MG63 (cell line): ENCODE results near the gene VWC2. TPM values are rescaled to one million over a fixed set of nuclear protein-coding genes. Genes with fewer than 3 reads are reported as not detected.

Source experiments
- DNase-seq: peaks from one replicate; pipeline ENCODE4 v3.0.0-alpha.2; 2020
- H3K27me3 ChIP-seq: fragments of 250-450 bp; sonication (Bioruptor Pico); 2 replicates; pipeline ENCODE4 v1.5.1; 2020; ENCODE audit warnings: mild to moderate bottlenecking, moderate library complexity
- H3K36me3 ChIP-seq: fragments of 250-450 bp; sonication (Bioruptor Pico); 2 replicates; pipeline ENCODE4 v1.5.1; 2020; ENCODE audit warnings: mild to moderate bottlenecking, moderate library complexity
- H3K4me3 ChIP-seq: fragments of 250-450 bp; sonication (Bioruptor Pico); 2 replicates; pipeline ENCODE4 v1.5.1; 2020; ENCODE audit warnings: mild to moderate bottlenecking, moderate library complexity
- H3K9me3 ChIP-seq: fragments of 250-450 bp; sonication (Bioruptor Pico); 2 replicates; pipeline ENCODE4 v1.5.1; 2020; ENCODE audit warnings: mild to moderate bottlenecking, moderate library complexity
- total RNA-seq: library from RNA; depleted of rRNA; stranded (reverse); fragments of >200 nt; shearing (Covaris generic); gene quantifications from 2 replicates; pipeline ENCODE4 v1.2.3, GENCODE V29; 2014; ENCODE audit warnings: low replicate concordance

VWC2 gene
- total RNA-seq, 1 experiment from 2014 or later = not detected

DNA sequence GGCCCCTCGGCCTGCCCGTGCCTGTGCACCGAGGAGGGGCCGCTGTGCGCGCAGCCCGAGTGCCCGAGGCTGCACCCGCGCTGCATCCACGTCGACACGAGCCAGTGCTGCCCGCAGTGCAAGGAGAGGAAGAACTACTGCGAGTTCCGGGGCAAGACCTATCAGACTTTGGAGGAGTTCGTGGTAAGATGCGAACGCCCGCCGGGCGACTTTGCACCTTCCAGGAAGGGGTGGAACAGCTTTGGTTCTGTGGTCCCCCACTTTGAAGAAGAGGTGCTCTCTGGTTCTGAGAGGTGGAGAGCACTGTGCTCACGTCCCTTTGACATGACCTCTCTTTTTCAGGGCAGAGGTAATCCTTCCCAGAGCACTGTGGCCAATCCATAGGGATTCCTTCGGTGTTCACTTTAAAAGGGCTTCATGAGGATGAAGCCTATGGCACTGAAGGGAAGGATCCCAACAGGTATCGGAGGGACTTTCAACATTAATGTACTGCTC, 2.6 kb downstream of the VWC2 start:
- H3K9me3 ChIP-seq = no peaks in the 10 kb centered on the region
- peaks cover 34% of the 10 kb centered on the region for H3K27me3 ChIP-seq
- no peaks in the 10 kb centered on the region for H3K36me3 ChIP-seq
- DNase-seq = no peak
- H3K4me3 ChIP-seq = no peak overlapping the region

GRCh38 chr7:49776994-49777393, 3.6 kb downstream of the VWC2 start:
- no peaks in the 10 kb centered on the region for H3K9me3 ChIP-seq
- H3K27me3 ChIP-seq = peaks cover 34% of the 10 kb centered on the region
- no peaks in the 10 kb centered on the region for H3K36me3 ChIP-seq
- no peak overlapping the region for H3K4me3 ChIP-seq
- DNase-seq = no peak

GRCh38 chr7:49778731-49779270, 5.4 kb downstream of the VWC2 start:
- Histone ChIP-seq H3K27me3 (peaks cover 25% of the 10 kb centered on the region), H3K4me3 (no peak overlapping the region), H3K36me3 (no peaks in the 10 kb centered on the region), H3K9me3 (no peaks in the 10 kb centered on the region)
- no peak for DNase-seq

GRCh38 chr7:49780953-49781352, 7.5 kb downstream of the VWC2 start:
- Histone ChIP-seq H3K4me3 (no peak overlapping the region), H3K27me3 (peaks cover 8% of the 10 kb centered on the region), H3K9me3 (no peaks in the 10 kb centered on the region), H3K36me3 (no peaks in the 10 kb centered on the region)
- DNase-seq = no peak

GRCh38 chr7:49781996-49782395, 8.6 kb downstream of the VWC2 start:
- no peaks in the 10 kb centered on the region for H3K27me3 ChIP-seq
- peak; percentile 55 for DNase-seq
- no peaks in the 10 kb centered on the region for H3K36me3 ChIP-seq
- H3K9me3 ChIP-seq = no peaks in the 10 kb centered on the region
- no peak overlapping the region for H3K4me3 ChIP-seq

- Histone ChIP-seq H3K27me3 (no peaks in the 10 kb centered on the region), H3K9me3 (no peaks in the 10 kb centered on the region), H3K36me3 (no peaks in the 10 kb centered on the region), H3K4me3 (no peak overlapping the region)
- peak; percentile 79 for DNase-seq
These were observed 10.0 kb downstream of the VWC2 start for GRCh38 chr7:49783446-49783845.

DNA sequence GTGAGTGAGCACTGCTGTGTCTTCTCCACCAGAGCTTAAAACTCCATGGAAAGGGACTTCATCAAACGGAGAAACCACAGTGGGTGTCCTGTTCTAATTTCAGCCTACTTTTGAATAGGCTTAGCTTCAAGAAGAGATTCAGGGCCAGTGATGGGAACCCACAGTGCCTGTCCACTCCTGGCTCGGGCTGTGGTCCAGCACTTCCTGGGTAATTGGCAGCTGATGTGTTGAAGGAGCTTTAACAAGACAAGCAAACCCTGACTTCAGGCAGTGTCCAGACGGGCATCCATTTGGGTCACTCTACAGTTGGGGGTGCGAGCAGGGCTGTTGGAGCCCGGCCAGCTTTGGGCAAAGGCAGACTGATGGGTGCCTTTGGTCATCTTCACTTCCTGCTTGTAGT, 14.5 kb downstream of the VWC2 start:
- Histone ChIP-seq H3K36me3 (no peaks in the 10 kb centered on the region), H3K4me3 (no peak overlapping the region)
- no peak for DNase-seq

DNA sequence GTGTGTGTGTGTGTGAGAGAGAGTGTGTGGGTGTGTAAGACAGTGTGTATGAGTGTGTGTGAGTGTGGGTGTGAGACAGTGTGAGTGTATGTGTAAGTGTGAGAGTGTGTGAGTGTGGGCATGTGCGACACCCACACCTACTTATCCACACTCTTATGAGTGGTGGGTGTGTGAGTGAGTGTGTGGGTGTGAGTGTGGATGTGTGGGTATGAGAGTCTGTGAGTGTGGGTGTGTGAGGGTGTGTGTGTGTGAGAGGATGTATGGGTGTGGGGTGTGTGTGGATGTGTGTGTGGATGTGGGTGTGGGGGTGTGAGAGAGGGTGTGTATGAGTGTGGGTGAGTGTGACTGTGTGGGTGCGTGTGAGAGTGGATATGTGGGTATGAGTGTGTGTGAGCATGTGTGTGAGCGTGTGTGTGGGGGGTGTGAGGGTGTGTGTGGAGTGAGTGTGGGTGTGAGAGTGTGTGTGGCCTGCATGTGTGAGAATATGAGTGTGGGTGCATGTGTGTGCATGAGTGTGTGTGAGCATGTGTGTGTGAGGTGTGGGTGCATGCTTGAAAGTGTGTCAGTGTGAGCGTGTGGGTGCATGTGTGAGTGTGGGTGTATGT, 15.1 kb downstream of the VWC2 start:
- DNase-seq = no peak
- Histone ChIP-seq H3K4me3 (no peak overlapping the region), H3K36me3 (no peaks in the 10 kb centered on the region), H3K9me3 (no peaks in the 10 kb centered on the region), H3K27me3 (no peaks in the 10 kb centered on the region)

More for the DNA sequence above, 14.5 kb downstream of the VWC2 start:
- Histone ChIP-seq H3K9me3 (no peaks in the 10 kb centered on the region), H3K27me3 (no peaks in the 10 kb centered on the region)

DNA sequence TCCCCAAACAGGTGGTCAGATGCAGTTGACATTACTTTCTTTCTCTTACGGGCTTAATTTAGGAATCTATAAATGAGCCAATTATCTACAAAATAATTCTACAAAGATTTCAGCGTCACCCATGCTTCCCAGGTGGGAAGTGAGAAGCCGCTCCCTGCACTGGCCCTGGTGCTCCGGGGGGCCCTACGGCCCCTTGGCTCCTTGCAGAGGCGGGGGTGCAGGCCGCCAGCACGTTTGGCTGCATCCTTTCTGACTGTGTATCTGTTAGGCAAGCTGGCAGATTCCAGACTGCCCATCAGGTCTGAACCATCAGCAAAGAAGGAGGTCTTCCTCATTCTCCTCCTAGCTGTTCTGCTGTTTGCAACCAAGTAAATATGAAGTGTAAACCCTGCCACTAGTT, 16.3 kb downstream of the VWC2 start:
- Histone ChIP-seq H3K36me3 (no peaks in the 10 kb centered on the region), H3K27me3 (no peaks in the 10 kb centered on the region), H3K4me3 (no peak overlapping the region), H3K9me3 (no peaks in the 10 kb centered on the region)
- no peak for DNase-seq

DNA sequence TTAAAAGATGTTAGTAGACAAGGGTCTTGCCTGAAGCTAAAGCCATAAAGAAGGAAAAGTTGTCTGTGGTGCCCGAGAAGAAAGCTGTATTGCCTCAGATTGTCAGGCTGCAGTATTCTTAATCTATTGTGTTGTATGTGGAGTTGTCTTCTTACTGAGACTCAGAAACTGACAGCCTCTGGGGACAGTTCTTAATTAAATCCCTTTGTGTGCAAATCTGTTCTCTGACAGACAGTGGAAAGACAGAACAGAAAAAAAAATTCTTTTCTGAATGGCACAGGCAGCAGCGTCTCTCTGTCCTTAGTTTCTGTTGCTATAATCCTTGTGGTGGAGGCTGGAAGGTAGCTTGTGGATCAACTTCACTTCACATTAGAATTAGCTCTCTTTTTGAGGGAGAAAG, 16.8 kb downstream of the VWC2 start:
- H3K4me3 ChIP-seq = no peak overlapping the region
- DNase-seq = no peak
- H3K9me3 ChIP-seq = no peaks in the 10 kb centered on the region
- no peaks in the 10 kb centered on the region for H3K27me3 ChIP-seq
- H3K36me3 ChIP-seq = no peaks in the 10 kb centered on the region

DNA sequence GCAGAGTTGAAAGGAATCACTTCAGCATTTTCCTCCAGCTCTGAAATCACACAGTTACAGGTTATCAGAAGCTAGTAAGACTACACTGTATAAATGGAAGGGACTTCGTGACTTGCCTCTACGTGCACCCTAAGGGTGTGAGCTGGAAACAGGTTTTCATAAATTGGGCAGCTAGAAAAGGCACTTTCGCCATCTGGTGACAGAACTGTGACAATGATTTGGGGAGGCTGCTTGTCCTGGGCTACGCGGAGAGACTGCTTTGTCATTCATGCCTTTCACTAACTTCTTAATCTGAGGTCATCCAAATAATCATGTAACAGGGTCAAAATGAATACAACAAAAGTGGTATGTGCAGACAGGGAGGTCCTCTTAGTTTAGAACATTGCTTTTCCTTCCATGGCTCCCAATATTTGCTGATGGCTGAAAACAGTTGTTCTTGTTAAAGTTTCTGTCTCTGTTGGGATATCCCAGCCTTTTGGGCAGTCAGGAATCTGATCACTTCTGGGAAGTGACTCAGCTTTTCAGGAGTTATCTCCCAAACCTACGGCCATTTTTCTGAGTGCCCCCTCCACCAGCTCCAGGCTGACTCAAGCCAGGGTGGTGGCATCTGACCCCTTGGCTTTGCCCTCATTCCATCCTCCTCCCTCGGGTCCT, 17.8 kb downstream of the VWC2 start:
- no peak for DNase-seq
- no peaks in the 10 kb centered on the region for H3K9me3 ChIP-seq
- no peak overlapping the region for H3K4me3 ChIP-seq
- no peaks in the 10 kb centered on the region for H3K36me3 ChIP-seq
- no peaks in the 10 kb centered on the region for H3K27me3 ChIP-seq

- Histone ChIP-seq H3K36me3 (no peaks in the 10 kb centered on the region), H3K4me3 (no peak overlapping the region), H3K27me3 (no peaks in the 10 kb centered on the region), H3K9me3 (no peaks in the 10 kb centered on the region)
- DNase-seq = no peak
These were observed 24.7 kb downstream of the VWC2 start for GRCh38 chr7:49797987-49798660.

- no peaks in the 10 kb centered on the region for H3K36me3 ChIP-seq
- DNase-seq = no peak
- H3K9me3 ChIP-seq = no peaks in the 10 kb centered on the region
- H3K27me3 ChIP-seq = no peaks in the 10 kb centered on the region
- H3K4me3 ChIP-seq = no peak overlapping the region
These were observed 26.6 kb downstream of the VWC2 start for GRCh38 chr7:49800031-49800430.

GRCh38 chr7:49802600-49802999, 29.2 kb downstream of the VWC2 start:
- H3K9me3 ChIP-seq = no peaks in the 10 kb centered on the region
- no peak for DNase-seq
- no peaks in the 10 kb centered on the region for H3K36me3 ChIP-seq
- no peak overlapping the region for H3K4me3 ChIP-seq
- no peaks in the 10 kb centered on the region for H3K27me3 ChIP-seq

- Histone ChIP-seq H3K27me3 (no peaks in the 10 kb centered on the region), H3K9me3 (no peaks in the 10 kb centered on the region), H3K36me3 (no peaks in the 10 kb centered on the region), H3K4me3 (no peak overlapping the region)
- no peak for DNase-seq
These were observed 30.4 kb downstream of the VWC2 start for GRCh38 chr7:49803812-49804211.

DNA sequence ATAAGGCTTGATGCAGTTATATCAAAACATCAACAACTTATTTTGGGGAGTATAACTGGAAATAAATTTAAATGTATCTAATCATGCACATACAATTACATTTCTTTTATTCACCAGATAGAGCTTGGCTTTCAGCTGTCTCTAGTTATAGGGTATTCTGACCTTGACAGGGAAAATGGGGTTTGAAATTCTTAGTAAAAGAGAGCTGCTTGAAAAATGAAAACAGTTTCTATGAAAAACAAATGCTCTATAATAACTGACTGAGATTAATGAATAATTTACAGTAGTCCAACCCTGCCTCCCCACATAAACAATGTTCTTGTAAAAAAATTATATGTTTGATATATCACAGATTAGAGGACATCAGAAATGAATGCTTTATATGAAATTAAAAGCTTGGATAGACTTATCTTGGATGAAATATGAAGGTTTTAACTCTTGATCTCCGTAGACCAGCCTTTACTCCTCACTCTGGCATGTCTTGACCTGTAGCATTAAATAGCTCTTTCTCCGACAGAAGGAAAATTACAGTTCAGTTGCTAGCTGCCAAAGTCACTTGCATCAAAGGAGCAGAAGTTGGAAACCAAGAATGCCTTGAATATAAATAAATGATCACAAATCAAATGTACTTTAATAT, 32.1 kb downstream of the VWC2 start:
- H3K9me3 ChIP-seq = no peaks in the 10 kb centered on the region
- DNase-seq = no peak
- no peaks in the 10 kb centered on the region for H3K36me3 ChIP-seq
- H3K27me3 ChIP-seq = no peaks in the 10 kb centered on the region
- no peak overlapping the region for H3K4me3 ChIP-seq

DNA sequence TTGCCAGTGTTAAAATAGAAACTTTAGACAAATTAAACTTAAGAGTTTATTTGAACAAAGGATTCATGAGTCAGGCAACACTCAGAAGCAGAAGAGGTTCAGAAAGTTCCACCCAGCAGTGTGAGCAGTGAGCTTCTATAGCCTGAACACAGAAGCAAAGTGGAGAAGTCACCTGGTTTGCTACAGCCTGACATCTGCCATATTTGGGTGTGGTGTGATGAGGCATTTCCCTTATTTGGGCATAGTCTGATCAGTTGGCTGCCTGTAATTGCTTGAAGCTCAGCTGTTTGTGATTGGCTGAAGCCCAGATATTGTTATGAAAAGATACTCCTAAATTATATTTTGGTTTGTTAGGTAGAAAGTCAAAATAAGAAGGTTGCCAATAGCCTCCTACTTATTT, 39.1 kb downstream of the VWC2 start:
- DNase-seq = no peak

More for the DNA sequence above, 39.1 kb downstream of the VWC2 start:
- H3K36me3 ChIP-seq = no peaks in the 10 kb centered on the region
- H3K27me3 ChIP-seq = no peaks in the 10 kb centered on the region
- no peak overlapping the region for H3K4me3 ChIP-seq
- no peaks in the 10 kb centered on the region for H3K9me3 ChIP-seq
